ENCODE data around the gene OR4C6.

OR4C6 gene

GRCh38 chr11:55661901-55662300, at the start of gene OR4C6:
Gene OR4C6 (plus strand): TSS chr11:55662201. CDS start chr11:55665167, 2,966 bp downstream.
- no peak for TF ChIP-seq CTCF (IDR thresholded peaks at IDR 0.05; ENCODE audit: low read depth, low read length)
- H3K4me3 ChIP-seq (ENCODE audit: low read depth, low read length): no peak within 1 kb of the TSS

GRCh38 chr11:55624531-55624930, 37.5 kb upstream of the OR4C6 start:
- TF ChIP-seq CTCF (IDR thresholded peaks at IDR 0.05; ENCODE audit: low read depth, low read length): no peak
- no peak overlapping the region for H3K4me3 ChIP-seq (ENCODE audit: low read depth, low read length)

- no peak for TF ChIP-seq CTCF (IDR thresholded peaks at IDR 0.05; ENCODE audit: low read depth, low read length)
- H3K4me3 ChIP-seq (ENCODE audit: low read depth, low read length): no peak within 1 kb of the TSS
These were observed 27.2 kb upstream of the OR4C6 start, which contains the start of gene OR4P4 for GRCh38 chr11:55634813-55635212. Gene OR4P4 (plus strand): TSS chr11:55635113.

DNA sequence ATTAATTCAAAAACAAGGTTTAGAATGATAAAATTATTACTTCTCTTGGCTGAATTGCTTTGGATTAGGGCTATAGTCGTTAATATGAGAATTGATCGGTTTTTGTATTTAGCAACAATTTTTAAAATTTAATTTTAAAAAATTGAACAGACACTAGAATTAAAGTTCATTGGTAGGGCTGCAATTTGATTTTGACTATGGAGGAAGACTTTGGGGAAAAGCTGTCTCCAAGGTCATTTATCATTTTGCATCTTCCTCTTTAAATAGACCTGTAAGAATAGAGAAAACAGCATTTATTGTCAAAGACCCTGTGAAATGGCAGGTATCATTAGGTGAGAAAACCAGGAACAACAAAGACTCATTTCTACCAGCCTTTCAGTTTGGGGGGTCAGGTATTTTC, 14.0 kb upstream of the OR4C6 start, which contains the start of gene OR4S2:
TSS of gene OR4S2 (plus strand) at position 301 of the 400 bp plus-strand sequence. CDS start 2,577 bp downstream, outside the sequence.
- H3K4me3 ChIP-seq (ENCODE audit: low read depth, low read length): no peak within 1 kb of the TSS
- no peak for TF ChIP-seq CTCF (IDR thresholded peaks at IDR 0.05; ENCODE audit: low read depth, low read length)

- TF ChIP-seq CTCF (IDR thresholded peaks at IDR 0.05; ENCODE audit: low read depth, low read length): no peak
- H3K4me3 ChIP-seq (ENCODE audit: low read depth, low read length): no peak overlapping the region
These were observed 9.4 kb upstream of the OR4C6 start for GRCh38 chr11:55652560-55652959.

GRCh38 chr11:55655096-55655495, 6.9 kb upstream of the OR4C6 start:
- TF ChIP-seq CTCF (IDR thresholded peaks at IDR 0.05; ENCODE audit: low read depth, low read length): no peak
- H3K4me3 ChIP-seq (ENCODE audit: low read depth, low read length): no peak overlapping the region

GRCh38 chr11:55658031-55658573, 3.9 kb upstream of the OR4C6 start:
- TF ChIP-seq CTCF (IDR thresholded peaks at IDR 0.05; ENCODE audit: low read depth, low read length): no peak
- H3K4me3 ChIP-seq (ENCODE audit: low read depth, low read length): no peak overlapping the region

Measured in WI38 (cell line).